Panc1 (cell line): Measurements from ENCODE around the gene SLC22A23. TPM values are rescaled to one million over a fixed set of nuclear protein-coding genes. Genes with fewer than 3 reads are reported as not detected.

Source experiments
- ATAC-seq: fragments of 200-7000 bp; cut with Tn5 transposase; 2 replicates; pipeline ENCODE4 v1.9.1; 2020; ENCODE audit warnings: mild to moderate bottlenecking, moderate library complexity
- BruUV-seq: library from RNA; stranded (reverse); fragments of 400-500 nt; replicated peaks from 2 replicates; lab custom pipeline; 2021; lab: Mats Ljungman, UMichigan
- CTCF ChIA-PET: fragments of 300-600 bp; sonication (Branson Sonifier 250); formaldehyde crosslinking; loops from one replicate; lab custom pipeline; 2022; ENCODE audit warnings: antibody characterized with exemption; lab: Charles Lee
- POLR2A ChIA-PET: fragments of 300-600 bp; sonication (Branson Sonifier 250); formaldehyde crosslinking; loops from one replicate; lab custom pipeline; 2022; ENCODE audit warnings: antibody characterized with exemption; lab: Charles Lee
- DNase-seq: peaks from one replicate; pipeline ENCODE4 v3.0.0-alpha.2; 2010; ENCODE audit warnings: low read depth, low spot score
- H3K27ac ChIP-seq: 2 replicates; pipeline ENCODE4 v1.5.1; 2011; ENCODE audit warnings: mild to moderate bottlenecking, low read length, inconsistent platforms
- H3K27me3 ChIP-seq: fragments of 200-500 bp; sonication (Bioruptor generic); 2 replicates; pipeline ENCODE4 v1.6.0; 2014; ENCODE audit warnings: low read length, inconsistent platforms; ENCODE audit not compliant: control insufficient read depth, insufficient read depth
- H3K36me3 ChIP-seq: fragments of 200-500 bp; sonication (Bioruptor generic); 2 replicates; pipeline ENCODE4 v1.5.1; 2014; ENCODE audit warnings: inconsistent platforms, mild to moderate bottlenecking, low read length, moderate library complexity; ENCODE audit not compliant: control insufficient read depth, insufficient read depth
- H3K4me1 ChIP-seq: 2 replicates; pipeline ENCODE4 v1.5.1; 2011; ENCODE audit warnings: inconsistent platforms, mild to moderate bottlenecking, low read length, moderate library complexity; ENCODE audit not compliant: control insufficient read depth, insufficient read depth
- H3K4me3 ChIP-seq, 2 experiments: 2 replicates each; pipeline ENCODE4 v1.5.1; 2011 to 2012; ENCODE audit warnings: low read depth in 2 of 2, low read length in 2 of 2, mild to moderate bottlenecking in 2 of 2, inconsistent platforms in 1 of 2, moderate library complexity in 1 of 2
- H3K9me3 ChIP-seq: fragments of 200-500 bp; sonication (Bioruptor generic); 2 replicates; pipeline ENCODE4 v1.5.1; 2014; ENCODE audit warnings: low read depth, mild to moderate bottlenecking, inconsistent platforms, low read length, moderate library complexity; ENCODE audit not compliant: control insufficient read depth, insufficient read depth
- CTCF ChIP-seq: fragments of 450-650 bp; IDR thresholded peaks from 2 replicates; pipeline ENCODE4 v1.5.1; 2017; ENCODE audit warnings: mild to moderate bottlenecking
- POLR2AphosphoS5 ChIP-seq: IDR thresholded peaks from 2 replicates; pipeline ENCODE4 v1.6.1; 2012; ENCODE audit warnings: mild to moderate bottlenecking, low read depth, low read length, moderate library complexity
- SIN3A ChIP-seq: IDR thresholded peaks from 2 replicates; pipeline ENCODE4 v1.6.1; 2012; ENCODE audit warnings: low read depth, mild to moderate bottlenecking, low read length, moderate library complexity, borderline replicate concordance; ENCODE audit not compliant: insufficient read depth
- TCF7L2 ChIP-seq: IDR thresholded peaks from 2 replicates; pipeline ENCODE4 v1.6.1; 2011; ENCODE audit warnings: mild to moderate bottlenecking, low read depth, low read length, inconsistent platforms
- in situ Hi-C: cut with HindIII; loops from 2 replicates; pipeline ENCODE4 v1.10.0; 2016; ENCODE audit warnings: low sequenced_read_pairs, low pct_unique_long_range_greater_than_20kb
- intact Hi-C: fragments of 100-400 bp; cut with micrococcal nuclease; formaldehyde crosslinking; loops from one replicate; pipeline ENCODE4 v1.10.0; 2022; ENCODE audit not compliant: unreplicated experiment
- total RNA-seq: library from RNA; stranded (reverse); gene quantifications from one replicate; pipeline ENCODE4 v1.2.1, GENCODE V29; 2021; ENCODE audit not compliant: unreplicated experiment
- TF ChIP-seq, protein P1 (sequence below), 2 experiments: IDR thresholded peaks; 2 replicates each; pipeline ENCODE4 v1.6.1; 2011 to 2012; ENCODE audit warnings: low read depth in 2 of 2, control low read depth in 1 of 2, low read length in 1 of 2, mild to moderate bottlenecking in 1 of 2, moderate library complexity in 1 of 2; ENCODE audit not compliant: insufficient read depth in 1 of 2

The SLC22A23 gene
- total RNA-seq, 1 experiment from 2014 or later, result 4.5 TPM

- TF ChIP-seq, protein P1, sequence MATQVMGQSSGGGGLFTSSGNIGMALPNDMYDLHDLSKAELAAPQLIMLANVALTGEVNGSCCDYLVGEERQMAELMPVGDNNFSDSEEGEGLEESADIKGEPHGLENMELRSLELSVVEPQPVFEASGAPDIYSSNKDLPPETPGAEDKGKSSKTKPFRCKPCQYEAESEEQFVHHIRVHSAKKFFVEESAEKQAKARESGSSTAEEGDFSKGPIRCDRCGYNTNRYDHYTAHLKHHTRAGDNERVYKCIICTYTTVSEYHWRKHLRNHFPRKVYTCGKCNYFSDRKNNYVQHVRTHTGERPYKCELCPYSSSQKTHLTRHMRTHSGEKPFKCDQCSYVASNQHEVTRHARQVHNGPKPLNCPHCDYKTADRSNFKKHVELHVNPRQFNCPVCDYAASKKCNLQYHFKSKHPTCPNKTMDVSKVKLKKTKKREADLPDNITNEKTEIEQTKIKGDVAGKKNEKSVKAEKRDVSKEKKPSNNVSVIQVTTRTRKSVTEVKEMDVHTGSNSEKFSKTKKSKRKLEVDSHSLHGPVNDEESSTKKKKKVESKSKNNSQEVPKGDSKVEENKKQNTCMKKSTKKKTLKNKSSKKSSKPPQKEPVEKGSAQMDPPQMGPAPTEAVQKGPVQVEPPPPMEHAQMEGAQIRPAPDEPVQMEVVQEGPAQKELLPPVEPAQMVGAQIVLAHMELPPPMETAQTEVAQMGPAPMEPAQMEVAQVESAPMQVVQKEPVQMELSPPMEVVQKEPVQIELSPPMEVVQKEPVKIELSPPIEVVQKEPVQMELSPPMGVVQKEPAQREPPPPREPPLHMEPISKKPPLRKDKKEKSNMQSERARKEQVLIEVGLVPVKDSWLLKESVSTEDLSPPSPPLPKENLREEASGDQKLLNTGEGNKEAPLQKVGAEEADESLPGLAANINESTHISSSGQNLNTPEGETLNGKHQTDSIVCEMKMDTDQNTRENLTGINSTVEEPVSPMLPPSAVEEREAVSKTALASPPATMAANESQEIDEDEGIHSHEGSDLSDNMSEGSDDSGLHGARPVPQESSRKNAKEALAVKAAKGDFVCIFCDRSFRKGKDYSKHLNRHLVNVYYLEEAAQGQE (IDR thresholded peaks at IDR 0.05; ENCODE audit: insufficient read depth in 1 of 2, low read depth in 2 of 2, low read length in 1 of 2), result no peak
- TF ChIP-seq SIN3A (no peak), CTCF (no peak), TCF7L2 (no peak), POLR2AphosphoS5 (no peak)
- no peaks in the 10 kb centered on the region for H3K9me3 ChIP-seq
- intact Hi-C loops (loop anchor here (10.0 kb wide), 1 partner anchor 73 kb away; no protein-coding TSS in a partner anchor), in situ Hi-C loops (no loop called here)
- no peak overlapping the region for H3K4me3 ChIP-seq
- BruUV-seq, result no TSS peak
- ATAC-seq (no peak), DNase-seq (no peak)
- no peak overlapping the region for H3K27ac ChIP-seq
- H3K27me3 ChIP-seq, result no peaks in the 10 kb centered on the region
- CTCF ChIA-PET, result interaction anchor here (0.9 to 1.5 kb wide), 2 partner anchors 9 to 13 kb away, joined by 3 to 4 read pairs; no protein-coding TSS in a partner anchor
- no peaks in the 10 kb centered on the region for H3K4me1 ChIP-seq
- no peaks in the 10 kb centered on the region for H3K36me3 ChIP-seq
- POLR2A ChIA-PET, result interaction anchor here (0.6 kb wide), 1 partner anchor 10 kb away, joined by 3 read pairs; no protein-coding TSS in a partner anchor
Observed at GRCh38 chr6:3237761-3238662, 218.8 kb downstream of the SLC22A23 start.

DNA sequence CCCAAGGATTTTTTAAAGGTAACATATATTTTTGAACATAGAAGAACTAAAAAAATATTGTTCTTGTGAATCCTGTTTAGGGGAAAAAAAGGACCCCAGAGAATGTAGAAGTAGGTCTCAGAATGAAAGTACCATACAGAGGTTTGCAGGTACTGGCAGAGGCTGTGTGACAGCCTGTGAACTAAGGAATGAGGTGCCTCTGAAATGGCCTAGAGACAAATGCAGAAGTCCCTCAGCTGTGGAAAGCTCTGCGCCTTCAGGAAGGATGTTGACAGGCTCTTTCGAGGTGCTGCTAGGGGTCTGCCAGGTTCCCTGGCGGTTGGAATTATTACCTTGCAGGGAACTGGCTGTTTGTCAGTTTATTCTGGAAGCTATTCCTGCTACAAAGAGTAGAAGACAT lies 220.8 kb downstream of the SLC22A23 start:
- TF ChIP-seq SIN3A, result no peak
- Histone ChIP-seq H3K4me1 (no peaks in the 10 kb centered on the region), H3K9me3 (no peaks in the 10 kb centered on the region), H3K27me3 (no peaks in the 10 kb centered on the region), H3K4me3 (no peak overlapping the region), H3K27ac (no peak overlapping the region), H3K36me3 (no peaks in the 10 kb centered on the region)
- no peak for ATAC-seq
- POLR2A ChIA-PET, result no interaction called here
- intact Hi-C loops, result loop anchor here (10.0 kb wide), 1 partner anchor 71 kb away; no protein-coding TSS in a partner anchor
- no peak for DNase-seq
- BruUV-seq, result no TSS peak
- in situ Hi-C loops, result no loop called here
- CTCF ChIA-PET, result no interaction called here

GRCh38 chr6:3235486-3235885 lies 221.4 kb downstream of the SLC22A23 start:
- ATAC-seq, result no peak
- no peak overlapping the region for H3K27ac ChIP-seq
- H3K27me3 ChIP-seq, result peaks cover 2% of the 10 kb centered on the region; the same call in 1 of the 2 replicates
- H3K4me3 ChIP-seq, result no peak overlapping the region
- H3K36me3 ChIP-seq, result no peaks in the 10 kb centered on the region
- TF ChIP-seq SIN3A, result no peak
- TF ChIP-seq, protein P1 (IDR thresholded peaks at IDR 0.05; ENCODE audit: insufficient read depth in 1 of 2, low read depth in 2 of 2, low read length in 1 of 2), result no peak
- TF ChIP-seq POLR2AphosphoS5, result no peak
- TF ChIP-seq CTCF, result no peak
- TF ChIP-seq TCF7L2, result no peak
- H3K4me1 ChIP-seq, result peaks cover under 1% of the 10 kb centered on the region; the same call in 1 of the 2 replicates
- no peaks in the 10 kb centered on the region for H3K9me3 ChIP-seq
- ChIA-PET POLR2A (no interaction called here), CTCF (no interaction called here)
- intact Hi-C loops (loop anchor here (10.0 kb wide), 1 partner anchor 71 kb away; no protein-coding TSS in a partner anchor), in situ Hi-C loops (no loop called here)
- no peak for DNase-seq
- no TSS peak for BruUV-seq
